Mesenchymal stem cell (in vitro differentiated cells and primary cell): Measurements from ENCODE around the gene CTAGE8.
"Not testable (repeated sequence)": the region's sequence is repeated elsewhere in the genome, so short reads cannot be mapped to it uniquely, and the experiment has no call there.

Experiments
- DNase-seq: peaks from one replicate; pipeline ENCODE4 v3.0.0-alpha.2; 2013
- H2AFZ ChIP-seq: one replicate; pipeline ENCODE4 v1.6.1; 2013; ENCODE audit warnings: low read depth, mild to moderate bottlenecking, control low read depth, inconsistent platforms, low read length, moderate library complexity
- H2AK5ac ChIP-seq: 2 replicates; pipeline ENCODE4 v1.6.1; 2013; ENCODE audit warnings: low read length, moderate library complexity, mild to moderate bottlenecking, inconsistent platforms; ENCODE audit not compliant: severe bottlenecking
- H2BK120ac ChIP-seq: one replicate; pipeline ENCODE4 v1.6.1; 2013; ENCODE audit warnings: low read depth, mild to moderate bottlenecking, inconsistent platforms, low read length, moderate library complexity
- H2BK12ac ChIP-seq, 2 experiments: one replicate each; pipeline ENCODE4 v1.6.1; 2013; ENCODE audit warnings: inconsistent platforms in 2 of 2, low read length in 2 of 2, mild to moderate bottlenecking in 2 of 2, moderate library complexity in 2 of 2, control low read depth in 1 of 2
- H2BK15ac ChIP-seq: one replicate; pipeline ENCODE4 v1.6.1; 2013; ENCODE audit warnings: mild to moderate bottlenecking, low read depth, inconsistent platforms; ENCODE audit not compliant: poor library complexity, severe bottlenecking
- H2BK5ac ChIP-seq: 2 replicates; pipeline ENCODE4 v1.6.1; 2013; ENCODE audit warnings: low read depth, mild to moderate bottlenecking, low read length, control low read depth, inconsistent platforms; ENCODE audit not compliant: poor library complexity, severe bottlenecking
- H3K14ac ChIP-seq, 2 experiments: one replicate each; pipeline ENCODE4 v1.6.1; 2013; ENCODE audit warnings: inconsistent platforms in 2 of 2, low read length in 2 of 2, control low read depth in 1 of 2, mild to moderate bottlenecking in 1 of 2, moderate library complexity in 1 of 2
- H3K18ac ChIP-seq, 2 experiments: one replicate each; pipeline ENCODE4 v1.6.1; 2013; ENCODE audit warnings: inconsistent platforms in 2 of 2, low read length in 2 of 2, control low read depth in 1 of 2, low read depth in 1 of 2, mild to moderate bottlenecking in 1 of 2
- H3K23ac ChIP-seq, 2 experiments: one replicate each; pipeline ENCODE4 v1.6.1; 2013; ENCODE audit warnings: inconsistent platforms in 2 of 2, low read length in 2 of 2, mild to moderate bottlenecking in 2 of 2, moderate library complexity in 2 of 2, control low read depth in 1 of 2
- H3K27ac ChIP-seq: 2 replicates; pipeline ENCODE4 v1.5.1; 2013; ENCODE audit warnings: mild to moderate bottlenecking, moderate library complexity, low read length, control low read depth, inconsistent platforms; ENCODE audit not compliant: poor library complexity, severe bottlenecking
- H3K27me3 ChIP-seq, 2 experiments: 2 replicates each; pipeline versions ENCODE4 v1.6.1 to v1.7.0; 2013; ENCODE audit warnings: low read length in 2 of 2, mild to moderate bottlenecking in 2 of 2, moderate library complexity in 2 of 2, control low read depth in 1 of 2, inconsistent platforms in 1 of 2; ENCODE audit not compliant: control insufficient read depth in 1 of 2, insufficient read depth in 1 of 2
- H3K36me3 ChIP-seq, 2 experiments: 2 replicates each; pipeline versions ENCODE4 v1.6.1 to v1.7.0; 2013; ENCODE audit warnings: low read length in 2 of 2, control low read depth in 1 of 2, inconsistent platforms in 1 of 2, low read depth in 1 of 2, mild to moderate bottlenecking in 1 of 2; ENCODE audit not compliant: insufficient read depth in 2 of 2, control insufficient read depth in 1 of 2
- H3K4ac ChIP-seq, 2 experiments: one replicate each; pipeline ENCODE4 v1.6.1; 2013; ENCODE audit warnings: inconsistent platforms in 2 of 2, low read length in 2 of 2, mild to moderate bottlenecking in 2 of 2, moderate library complexity in 2 of 2, control low read depth in 1 of 2, low read depth in 1 of 2
- H3K4me1 ChIP-seq: 2 replicates; pipeline ENCODE4 v1.6.1; 2013; ENCODE audit warnings: low read depth, low read length, control low read depth; ENCODE audit not compliant: control insufficient read depth, insufficient read depth
- H3K4me2 ChIP-seq: 2 replicates; pipeline ENCODE4 v1.6.1; 2013; ENCODE audit warnings: low read length, mild to moderate bottlenecking, inconsistent platforms; ENCODE audit not compliant: poor library complexity, severe bottlenecking
- H3K4me3 ChIP-seq, 2 experiments: 2 replicates each; pipeline versions ENCODE4 v1.5.1 to v1.7.0; 2013; ENCODE audit warnings: low read length in 2 of 2, mild to moderate bottlenecking in 2 of 2, control low read depth in 1 of 2, low read depth in 1 of 2; ENCODE audit not compliant: insufficient read depth in 1 of 2
- H3K79me1 ChIP-seq: replicated peaks from 2 replicates; pipeline ENCODE4 v1.6.1; 2013; ENCODE audit warnings: mild to moderate bottlenecking, control low read depth, low read length, inconsistent platforms; ENCODE audit not compliant: poor library complexity, severe bottlenecking
- H3K9ac ChIP-seq: 2 replicates; pipeline ENCODE4 v1.7.0; 2013; ENCODE audit warnings: mild to moderate bottlenecking, low read length, moderate library complexity
- H3K9me3 ChIP-seq: 2 replicates; pipeline ENCODE4 v1.7.0; 2013; ENCODE audit warnings: mild to moderate bottlenecking, low read length; ENCODE audit not compliant: control insufficient read depth
- H4K8ac ChIP-seq: one replicate; pipeline ENCODE4 v1.6.1; 2013; ENCODE audit warnings: inconsistent platforms, mild to moderate bottlenecking, low read length, moderate library complexity
- H4K91ac ChIP-seq: one replicate; pipeline ENCODE4 v1.6.1; 2013; ENCODE audit warnings: mild to moderate bottlenecking, low read length, inconsistent platforms
- WGBS: methylation state at CpG from one replicate; pipeline ENCODE4 v1.1.7; 2013; ENCODE audit warnings: mixed read lengths; 5-methylcytosine and 5-hydroxymethylcytosine counted together

CTAGE8 gene

DNA sequence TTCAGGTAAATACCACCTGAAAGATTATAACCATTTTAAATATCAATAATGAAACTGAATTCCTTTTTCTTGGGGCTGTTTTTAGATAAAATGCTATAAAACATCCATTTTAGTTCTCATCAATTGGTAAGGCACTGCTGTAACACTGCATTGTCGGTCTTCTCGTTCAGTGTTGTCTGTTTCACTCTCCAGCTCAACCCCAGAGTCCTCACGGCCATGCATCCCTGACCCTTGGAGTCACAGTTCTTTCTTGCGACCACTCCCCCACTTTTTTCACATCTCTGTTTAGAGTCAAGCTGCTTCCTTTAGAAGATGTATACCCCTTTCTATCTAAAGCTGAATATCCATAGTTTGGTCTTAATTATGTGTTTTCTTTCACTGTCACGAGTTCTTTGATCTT lies 22.1 kb downstream of the CTAGE8 start:
- H3K27ac ChIP-seq, H3K14ac ChIP-seq, H3K23ac ChIP-seq, H3K27me3 ChIP-seq, H2BK12ac ChIP-seq, H4K91ac ChIP-seq, H2AK5ac ChIP-seq, H2BK120ac ChIP-seq, H3K18ac ChIP-seq, H3K4me2 ChIP-seq, H3K4me1 ChIP-seq, H3K9ac ChIP-seq, DNase-seq, H4K8ac ChIP-seq, H2BK15ac ChIP-seq, H2BK5ac ChIP-seq, H3K4ac ChIP-seq, H3K36me3 ChIP-seq, H3K79me1 ChIP-seq, H3K4me3 ChIP-seq, H2AFZ ChIP-seq, H3K9me3 ChIP-seq: not testable (repeated sequence)
- no CpG with 5 or more reads among the region's 5 CpGs for WGBS

DNA sequence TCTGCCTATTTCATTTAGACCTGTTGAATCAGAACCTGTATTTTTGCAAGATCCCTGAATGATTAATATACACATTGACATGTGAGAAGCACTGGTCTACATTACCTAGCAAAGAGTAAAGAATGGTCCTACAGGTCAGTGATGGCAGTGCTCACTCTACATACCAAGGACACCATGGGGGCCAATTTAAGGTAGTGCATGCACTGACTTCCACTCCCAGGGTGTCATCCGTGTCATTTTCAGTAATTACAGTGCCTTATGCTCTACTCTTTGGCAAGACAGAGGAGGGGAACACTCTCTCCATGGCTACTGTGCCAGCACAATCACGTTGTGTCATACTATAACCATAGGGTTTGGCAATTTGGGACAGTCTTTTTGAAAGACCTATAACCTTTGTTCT lies 23.7 kb downstream of the CTAGE8 start:
- not testable (repeated sequence) for H3K79me1 ChIP-seq, DNase-seq, H3K36me3 ChIP-seq, H2BK120ac ChIP-seq, H3K9ac ChIP-seq, H2BK5ac ChIP-seq, H3K4ac ChIP-seq, H3K4me3 ChIP-seq, H3K27ac ChIP-seq, H2BK12ac ChIP-seq, H3K14ac ChIP-seq, H4K91ac ChIP-seq, H3K4me2 ChIP-seq, H2BK15ac ChIP-seq, H3K23ac ChIP-seq, H2AFZ ChIP-seq, H3K27me3 ChIP-seq, H3K4me1 ChIP-seq, H4K8ac ChIP-seq, H2AK5ac ChIP-seq, H3K18ac ChIP-seq, H3K9me3 ChIP-seq
- no CpG with 5 or more reads among the region's 2 CpGs for WGBS

DNA sequence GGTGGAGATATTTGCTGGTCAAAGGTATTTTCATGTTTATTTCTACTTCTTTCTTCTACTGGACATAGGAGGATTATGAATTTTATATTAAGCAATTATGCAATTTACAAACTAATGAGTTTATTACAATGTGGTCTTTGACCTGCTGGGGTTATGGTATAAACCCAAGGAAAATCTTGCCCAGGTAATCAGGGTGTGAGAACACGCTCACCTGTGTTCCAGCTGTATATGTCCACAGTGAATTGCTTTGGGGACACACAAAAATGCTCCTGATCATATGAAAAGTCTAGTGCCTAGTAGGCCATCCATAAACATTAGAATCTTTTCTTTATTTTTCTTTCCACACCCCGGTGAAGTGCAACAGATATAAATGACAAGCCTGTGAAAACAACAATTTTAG lies 29.7 kb downstream of the CTAGE8 start, which contains the start of gene OR2A42:
OR2A42 (minus strand) TSS at position 241 of the 400 bp plus-strand sequence. CDS start 6,762 bp downstream, outside the sequence.
- H2BK12ac ChIP-seq, H4K91ac ChIP-seq, H3K14ac ChIP-seq, H3K79me1 ChIP-seq, H2BK120ac ChIP-seq, H2BK5ac ChIP-seq, H3K9me3 ChIP-seq, DNase-seq, H3K4me2 ChIP-seq, H2AFZ ChIP-seq, H3K18ac ChIP-seq, H2BK15ac ChIP-seq, H3K4me3 ChIP-seq, H3K36me3 ChIP-seq, H3K27me3 ChIP-seq, H3K27ac ChIP-seq, H4K8ac ChIP-seq, H3K4ac ChIP-seq, H3K4me1 ChIP-seq, H3K9ac ChIP-seq, H2AK5ac ChIP-seq, H3K23ac ChIP-seq: not testable (repeated sequence)
- whole genome bisulfite sequencing, result no CpG with 5 or more reads among the region's 2 CpGs

DNA sequence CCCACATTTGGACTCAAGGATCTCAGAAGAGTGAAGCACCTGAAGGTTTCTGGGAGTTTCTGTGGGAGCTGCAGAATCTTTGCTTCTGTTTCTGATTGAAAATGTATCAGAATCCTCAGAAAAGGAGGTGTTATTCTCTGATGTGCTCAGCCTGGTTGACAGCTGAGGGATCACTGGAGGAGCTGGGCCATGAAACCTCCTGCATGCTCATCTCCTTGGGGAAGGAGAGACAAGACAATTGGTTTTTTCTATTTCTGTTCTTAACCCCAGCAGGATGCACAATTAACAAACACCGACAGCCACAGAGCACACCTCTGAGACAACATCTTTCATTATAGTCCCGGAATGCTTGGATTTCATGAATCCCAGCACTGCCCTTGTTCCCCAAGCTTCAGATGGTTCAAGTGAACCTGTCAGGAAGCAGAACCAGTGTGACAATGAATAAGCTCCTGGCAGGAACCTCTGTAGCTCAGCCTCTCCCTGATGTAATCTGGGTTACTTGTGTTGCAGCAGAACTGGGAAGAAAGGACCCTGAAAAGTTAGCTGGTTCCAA lies 30.5 kb downstream of the CTAGE8 start:
- not testable (repeated sequence) for H4K8ac ChIP-seq

More for the DNA sequence above, 30.5 kb downstream of the CTAGE8 start:
- DNase-seq, H3K18ac ChIP-seq, H3K36me3 ChIP-seq, H2BK5ac ChIP-seq, H3K79me1 ChIP-seq, H3K4ac ChIP-seq, H3K4me2 ChIP-seq, H4K91ac ChIP-seq, H2BK15ac ChIP-seq, H3K4me3 ChIP-seq, H2BK120ac ChIP-seq, H3K27me3 ChIP-seq, H3K9me3 ChIP-seq, H2AK5ac ChIP-seq, H3K27ac ChIP-seq, H2BK12ac ChIP-seq, H3K14ac ChIP-seq, H3K23ac ChIP-seq, H2AFZ ChIP-seq, H3K4me1 ChIP-seq, H3K9ac ChIP-seq: not testable (repeated sequence)
- WGBS, result no CpG with 5 or more reads among the region's 2 CpGs
